NCI-H748 treated with DMSO at 0.1 percent for 48 hours (cell line): ENCODE data around the gene RS1.
A peak's percentile ranks its signal among the peaks of the same experiment; 100 is the strongest.

Experiments used
- DNase-seq: peaks from one replicate; lab custom pipeline; 2025; lab: John Stamatoyannopoulos, UW

RS1 gene

GRCh38 chrX:18668071-18668835 is 3.7 kb downstream of the RS1 start:
- peak; percentile 12 for DNase-seq

- no peak for DNase-seq
These were observed 5.3 kb downstream of the RS1 start for GRCh38 chrX:18666614-18667013.

- no peak for DNase-seq
These were observed 7.0 kb downstream of the RS1 start for GRCh38 chrX:18664947-18665346.

GRCh38 chrX:18661273-18661672 is 10.6 kb downstream of the RS1 start:
- no peak for DNase-seq

- no peak for DNase-seq
These were observed 16.8 kb downstream of the RS1 start for GRCh38 chrX:18654875-18655836.

GRCh38 chrX:18652636-18653035 is 19.3 kb downstream of the RS1 start:
- DNase-seq, result no peak

- DNase-seq, result no peak
These were observed 21.2 kb downstream of the RS1 start for GRCh38 chrX:18650662-18651061.

- no peak for DNase-seq
These were observed 22.4 kb downstream of the RS1 start for GRCh38 chrX:18649498-18649951.

GRCh38 chrX:18647621-18648020 is 24.3 kb downstream of the RS1 start:
- DNase-seq, result no peak

GRCh38 chrX:18643853-18644252 is 28.1 kb downstream of the RS1 start:
- DNase-seq, result no peak

GRCh38 chrX:18643243-18643642 is 28.7 kb downstream of the RS1 start:
- no peak for DNase-seq

GRCh38 chrX:18640686-18641085 is 31.2 kb downstream of the RS1 start:
- no peak for DNase-seq

- DNase-seq, result no peak
These were observed 32.6 kb downstream of the RS1 start for GRCh38 chrX:18639280-18639679.

- DNase-seq, result no peak
These were observed 33.5 kb downstream of the RS1 start for GRCh38 chrX:18638398-18638797.

- DNase-seq, result no peak
These were observed 41.0 kb downstream of the RS1 start for GRCh38 chrX:18630934-18631333.

- DNase-seq, result no peak
These were observed 47.3 kb downstream of the RS1 start for GRCh38 chrX:18624599-18624998.

- no peak for DNase-seq
These were observed 51.6 kb downstream of the RS1 start for GRCh38 chrX:18620349-18620748.

- DNase-seq, result no peak
These were observed 52.6 kb downstream of the RS1 start for GRCh38 chrX:18619288-18619687.

- no peak for DNase-seq
These were observed 54.5 kb downstream of the RS1 start for GRCh38 chrX:18617407-18617750.

- DNase-seq, result no peak
These were observed 55.1 kb downstream of the RS1 start for GRCh38 chrX:18616688-18617406.

GRCh38 chrX:18613930-18614639 is 57.8 kb downstream of the RS1 start:
- no peak for DNase-seq

- no peak for DNase-seq
These were observed 63.9 kb downstream of the RS1 start for GRCh38 chrX:18607966-18608365.
